Stimulated activated CD4-positive, alpha-beta T cell treated with anti-CD3 and anti-CD28 coated beads, Interleukin-12 subunit alpha, Interleukin-12 subunit beta, amount 100 ng/mL, for 48 hours (primary cell): ENCODE results near the gene CEACAM1.
"Not testable (repeated sequence)": the region's sequence is repeated elsewhere in the genome, so short reads cannot be mapped to it uniquely, and the experiment has no call there.

ENCODE experiments used
- DNase-seq, 3 donors: peaks; one replicate each; pipeline ENCODE4 v3.0.0-alpha.2; 2020; ENCODE audit warnings: low read depth in 2 of 3, low spot score in 1 of 3

CEACAM1 gene

GRCh38 chr19:42549067-42549466 is 20.8 kb upstream of the CEACAM1 start:
- not testable (repeated sequence) for DNase-seq

GRCh38 chr19:42548552-42548951 is 20.3 kb upstream of the CEACAM1 start:
- no peak for DNase-seq

GRCh38 chr19:42547929-42548328 is 19.6 kb upstream of the CEACAM1 start:
- no peak for DNase-seq

GRCh38 chr19:42546831-42547500 is 18.7 kb upstream of the CEACAM1 start:
- DNase-seq = no peak

GRCh38 chr19:42544146-42544545 is 15.9 kb upstream of the CEACAM1 start:
- DNase-seq = no peak

GRCh38 chr19:42542791-42543190 is 14.5 kb upstream of the CEACAM1 start:
- DNase-seq = no peak

GRCh38 chr19:42540071-42540553 is 11.8 kb upstream of the CEACAM1 start:
- no peak for DNase-seq

- no peak for DNase-seq
Observed at GRCh38 chr19:42538841-42539709, 10.8 kb upstream of the CEACAM1 start.

- not testable (repeated sequence) for DNase-seq
Observed at GRCh38 chr19:42535276-42535675, 7.0 kb upstream of the CEACAM1 start.

GRCh38 chr19:42534391-42534790 is 6.1 kb upstream of the CEACAM1 start:
- DNase-seq = no peak

- no peak for DNase-seq
Observed at GRCh38 chr19:42532891-42533290, 4.6 kb upstream of the CEACAM1 start.

GRCh38 chr19:42531313-42531712 is 3.0 kb upstream of the CEACAM1 start:
- DNase-seq = no peak

- DNase-seq = peak; percentile 47 to 62 (median 53)
Observed at GRCh38 chr19:42529248-42529764, 1.0 kb upstream of the CEACAM1 start.

- DNase-seq = no peak
Observed at GRCh38 chr19:42524943-42525342, 3.3 kb downstream of the CEACAM1 start.

- no peak for DNase-seq
Observed at GRCh38 chr19:42524250-42524649, 4.0 kb downstream of the CEACAM1 start.

GRCh38 chr19:42522262-42522661 is 6.0 kb downstream of the CEACAM1 start:
- DNase-seq = not testable (repeated sequence)

GRCh38 chr19:42521346-42522030 is 6.8 kb downstream of the CEACAM1 start:
- no peak for DNase-seq

- DNase-seq = no peak
Observed at GRCh38 chr19:42519108-42519507, 9.2 kb downstream of the CEACAM1 start.

- DNase-seq = no peak
Observed at GRCh38 chr19:42516771-42517170, 11.5 kb downstream of the CEACAM1 start.

- no peak for DNase-seq
Observed at GRCh38 chr19:42515241-42515832, 12.9 kb downstream of the CEACAM1 start.

GRCh38 chr19:42514449-42514848 is 13.8 kb downstream of the CEACAM1 start:
- DNase-seq = no peak
